Tibial artery (tissue), 4 donors: Measurements from ENCODE around the gene RPS6KA6.
A peak's percentile ranks its signal among the peaks of the same experiment; 100 is the strongest.

Experiments used
- DNase-seq, 2 donors: peaks; one replicate each; pipeline ENCODE4 v3.0.0-alpha.2; 2019
- H3K27ac ChIP-seq, 2 donors: fragments of 200-600 bp; sonication (generic) in 1 of 2; 1 replicate in 1 of 2; 2 replicates in 1 of 2; pipeline ENCODE4 v1.5.1; 2018 to 2019; ENCODE audit warnings: mild to moderate bottlenecking in 1 of 2
- H3K27me3 ChIP-seq, 2 donors: fragments of 200-600 bp; sonication (generic) in 1 of 2; one replicate each; pipeline versions ENCODE4 v1.5.1 to v1.6.0; 2016 to 2019
- H3K36me3 ChIP-seq, 3 donors: fragments of 200-600 bp; sonication (generic) in 2 of 3; one replicate each; pipeline ENCODE4 v1.5.1; 2016 to 2019; ENCODE audit warnings: mild to moderate bottlenecking in 2 of 3
- H3K4me1 ChIP-seq, 4 donors: fragments of 200-600 bp; sonication (generic) in 2 of 4; 1 replicate in 3 of 4; 2 replicates in 1 of 4; pipeline ENCODE4 v1.5.1; 2016 to 2019
- H3K4me3 ChIP-seq, 2 donors: fragments of 200-600 bp; sonication (generic) in 1 of 2; 1 replicate in 1 of 2; 2 replicates in 1 of 2; pipeline ENCODE4 v1.5.1; 2018 to 2019; ENCODE audit warnings: mild to moderate bottlenecking in 2 of 2
- H3K9me3 ChIP-seq, 3 donors: fragments of 200-600 bp; sonication (generic) in 1 of 3; one replicate each; pipeline ENCODE4 v1.5.1; 2016 to 2019
- intact Hi-C: fragments of 100-400 bp; cut with DNase I; formaldehyde crosslinking; loops from one replicate; pipeline ENCODE4 v1.15.0; 2023; ENCODE audit warnings: low total_unique reads
- TF ChIP-seq, protein P1 (sequence below), 2 experiments: fragments of 200-600 bp in 1 of 2; fragments of 450-650 bp in 1 of 2; IDR thresholded peaks; one replicate each; pipeline ENCODE4 v1.5.1; 2017 to 2019; ENCODE audit warnings: antibody characterized with exemption in 2 of 2, mild to moderate bottlenecking in 1 of 2, moderate library complexity in 1 of 2

RPS6KA6 gene

DNA sequence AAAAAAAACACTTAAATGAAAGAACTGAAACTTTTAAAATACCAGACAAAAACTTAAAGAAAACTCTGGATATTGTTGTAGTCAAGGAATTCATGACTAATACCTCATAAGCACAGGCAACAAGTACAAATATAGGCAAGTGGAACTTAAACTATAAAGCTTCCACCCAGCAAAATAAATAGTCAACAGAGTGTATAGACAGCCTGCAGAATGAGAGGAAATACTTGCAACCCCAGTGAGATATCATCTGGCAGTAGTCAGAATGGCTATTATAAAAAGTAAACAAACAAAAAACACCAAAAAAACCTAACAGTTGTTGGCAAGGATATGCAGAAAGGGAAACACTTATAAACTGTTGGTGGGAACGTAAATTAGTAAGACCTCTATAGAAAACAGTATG lies 9.6 kb upstream of the RPS6KA6 start:
- H3K27me3 ChIP-seq = no peaks in the 10 kb centered on the region
- H3K27ac ChIP-seq = no peak overlapping the region
- no peak overlapping the region for H3K4me3 ChIP-seq
- TF ChIP-seq, protein P1, sequence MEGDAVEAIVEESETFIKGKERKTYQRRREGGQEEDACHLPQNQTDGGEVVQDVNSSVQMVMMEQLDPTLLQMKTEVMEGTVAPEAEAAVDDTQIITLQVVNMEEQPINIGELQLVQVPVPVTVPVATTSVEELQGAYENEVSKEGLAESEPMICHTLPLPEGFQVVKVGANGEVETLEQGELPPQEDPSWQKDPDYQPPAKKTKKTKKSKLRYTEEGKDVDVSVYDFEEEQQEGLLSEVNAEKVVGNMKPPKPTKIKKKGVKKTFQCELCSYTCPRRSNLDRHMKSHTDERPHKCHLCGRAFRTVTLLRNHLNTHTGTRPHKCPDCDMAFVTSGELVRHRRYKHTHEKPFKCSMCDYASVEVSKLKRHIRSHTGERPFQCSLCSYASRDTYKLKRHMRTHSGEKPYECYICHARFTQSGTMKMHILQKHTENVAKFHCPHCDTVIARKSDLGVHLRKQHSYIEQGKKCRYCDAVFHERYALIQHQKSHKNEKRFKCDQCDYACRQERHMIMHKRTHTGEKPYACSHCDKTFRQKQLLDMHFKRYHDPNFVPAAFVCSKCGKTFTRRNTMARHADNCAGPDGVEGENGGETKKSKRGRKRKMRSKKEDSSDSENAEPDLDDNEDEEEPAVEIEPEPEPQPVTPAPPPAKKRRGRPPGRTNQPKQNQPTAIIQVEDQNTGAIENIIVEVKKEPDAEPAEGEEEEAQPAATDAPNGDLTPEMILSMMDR (IDR thresholded peaks at IDR 0.05) = no peak
- intact Hi-C loops = no loop called here
- DNase-seq = no peak
- H3K9me3 ChIP-seq = peaks cover 0 to 4% (median 0%) of the 10 kb centered on the region in 3 donors
- H3K4me1 ChIP-seq = no peaks in the 10 kb centered on the region
- H3K36me3 ChIP-seq = no peaks in the 10 kb centered on the region

DNA sequence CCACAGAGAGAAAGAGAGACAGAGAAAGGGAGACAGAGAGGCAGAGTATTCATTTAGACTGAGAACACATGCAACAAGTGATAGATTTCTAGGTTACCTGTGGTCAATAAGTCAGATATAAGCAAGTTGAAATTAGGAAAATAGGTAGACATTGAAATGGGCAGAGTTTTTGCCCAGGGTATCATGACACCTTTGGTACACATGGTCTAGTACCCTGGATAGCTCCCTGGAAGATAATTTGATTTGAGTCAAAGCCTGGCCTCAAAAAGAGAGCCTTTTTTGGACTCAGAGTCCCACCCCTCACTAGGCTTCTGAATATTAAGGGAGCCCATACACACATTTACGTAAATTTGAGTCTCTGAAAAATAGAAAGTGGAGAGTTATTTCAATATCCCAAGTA lies 4.0 kb upstream of the RPS6KA6 start:
- no peaks in the 10 kb centered on the region for H3K4me1 ChIP-seq
- TF ChIP-seq, protein P1 (IDR thresholded peaks at IDR 0.05) = no peak
- no peak overlapping the region for H3K27ac ChIP-seq
- intact Hi-C loops = no loop called here
- H3K27me3 ChIP-seq = no peaks in the 10 kb centered on the region
- no peaks in the 10 kb centered on the region for H3K36me3 ChIP-seq
- no peak for DNase-seq
- H3K9me3 ChIP-seq = no peaks in the 10 kb centered on the region
- no peak overlapping the region for H3K4me3 ChIP-seq

DNA sequence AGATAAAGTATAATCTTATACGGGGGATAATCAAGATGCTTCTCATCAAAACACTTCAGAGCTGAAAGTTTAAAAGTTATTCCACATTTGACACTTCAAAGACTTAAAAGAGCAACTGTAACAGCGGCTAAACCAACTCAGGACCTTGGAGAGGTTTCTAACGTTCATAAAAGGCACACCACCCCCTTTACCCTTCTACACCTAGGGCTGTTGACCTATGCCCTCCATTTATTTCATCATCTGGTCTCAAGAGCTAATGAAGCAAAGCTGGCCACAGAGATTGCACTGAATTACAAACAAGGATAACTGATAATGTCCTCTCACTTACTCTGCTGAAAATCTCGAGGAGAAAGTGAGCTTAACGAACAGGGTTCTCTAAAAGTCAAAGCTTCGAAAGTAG lies 1.1 kb upstream of the RPS6KA6 start:
- no peaks in the 10 kb centered on the region for H3K9me3 ChIP-seq
- intact Hi-C loops = no loop called here
- H3K27ac ChIP-seq = no peak overlapping the region
- H3K4me1 ChIP-seq = no peaks in the 10 kb centered on the region
- DNase-seq = no peak
- TF ChIP-seq, protein P1 (IDR thresholded peaks at IDR 0.05) = no peak
- no peak overlapping the region for H3K4me3 ChIP-seq
- H3K36me3 ChIP-seq = no peaks in the 10 kb centered on the region
- no peaks in the 10 kb centered on the region for H3K27me3 ChIP-seq

DNA sequence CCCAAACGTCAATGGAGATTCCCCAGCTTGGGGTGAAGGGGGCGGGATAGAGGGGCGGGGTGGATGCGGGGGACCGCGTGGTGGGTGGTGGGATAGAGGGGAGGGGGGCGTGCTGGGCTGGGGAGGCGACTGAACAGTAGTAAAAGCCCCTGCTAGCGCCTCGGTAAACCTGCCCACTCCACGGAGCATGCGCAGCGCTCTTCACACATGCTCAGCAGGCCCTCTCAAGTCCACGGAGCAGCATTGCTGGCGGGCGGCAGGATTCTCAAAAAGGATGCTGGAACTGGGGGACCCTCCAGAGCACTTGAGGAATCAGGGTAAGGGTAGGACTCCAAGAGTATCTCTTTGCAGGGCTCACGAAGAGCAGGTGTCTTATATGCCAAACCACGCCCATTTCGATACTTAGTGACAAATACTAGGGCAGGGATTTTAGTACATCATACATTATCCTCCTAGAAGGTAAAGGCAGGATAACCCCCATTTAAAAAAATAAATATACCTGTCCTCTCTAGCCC lies 378 bp upstream of the RPS6KA6 start:
- H3K9me3 ChIP-seq = no peaks in the 10 kb centered on the region
- no peaks in the 10 kb centered on the region for H3K4me1 ChIP-seq
- peak; percentile 37 to 70 for DNase-seq
- TF ChIP-seq, protein P1 (IDR thresholded peaks at IDR 0.05) = no peak
- no peaks in the 10 kb centered on the region for H3K27me3 ChIP-seq
- H3K36me3 ChIP-seq = no peaks in the 10 kb centered on the region
- intact Hi-C loops = no loop called here
- H3K27ac ChIP-seq = peak overlapping the region; percentile 82 to 84
- H3K4me3 ChIP-seq = peak overlapping the region; percentile 74 to 76

DNA sequence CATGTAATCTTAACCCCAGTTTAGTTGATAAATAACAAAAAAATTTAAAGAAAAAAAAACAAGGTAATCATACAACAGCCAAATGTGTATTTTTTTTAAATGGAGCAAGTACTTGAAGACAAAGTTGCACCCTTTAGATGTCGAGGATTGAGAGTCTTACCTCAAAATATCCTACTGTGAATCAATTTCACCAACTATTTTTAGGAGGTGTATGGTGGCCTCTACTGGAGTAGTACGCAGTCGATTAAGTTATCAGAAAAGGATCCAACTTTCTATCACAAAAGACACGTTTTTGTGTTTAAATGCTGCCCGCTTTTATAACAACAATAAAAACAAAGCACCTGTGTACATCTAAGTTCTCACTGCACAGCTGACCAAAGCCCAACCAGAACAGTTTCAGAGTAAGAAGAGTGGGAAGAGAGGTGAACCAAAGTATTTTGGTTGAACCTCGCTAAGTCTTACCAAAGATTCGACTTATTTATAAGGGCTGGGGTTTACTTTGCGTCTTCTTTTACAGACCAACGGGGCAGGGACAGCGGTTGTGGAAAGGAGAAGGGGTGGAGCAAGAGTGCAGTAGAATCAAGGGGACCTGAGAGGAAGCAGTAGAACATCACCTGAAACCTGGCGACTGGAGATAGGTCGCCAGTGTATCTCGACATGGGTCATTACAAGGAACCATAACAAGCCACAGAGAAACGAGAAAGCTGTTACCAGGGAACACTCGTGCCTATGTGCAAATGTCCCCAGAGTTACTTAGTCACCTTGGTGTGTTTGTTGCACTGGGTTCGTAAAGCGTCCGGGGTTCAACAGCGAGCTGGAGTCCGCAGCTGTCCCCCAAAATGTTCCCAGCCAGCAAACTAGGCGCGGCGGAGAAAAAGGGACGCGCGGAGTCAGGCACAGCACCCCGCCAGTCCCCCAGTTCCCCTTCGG lies 1.1 kb downstream of the RPS6KA6 start:
- DNase-seq = no peak
- Histone ChIP-seq H3K4me3 (peak overlapping the region; percentile 74 to 76), H3K36me3 (no peaks in the 10 kb centered on the region), H3K27ac (peak overlapping the region; percentile 82 to 84), H3K9me3 (no peaks in the 10 kb centered on the region), H3K27me3 (no peaks in the 10 kb centered on the region), H3K4me1 (no peaks in the 10 kb centered on the region)
- TF ChIP-seq, protein P1 (IDR thresholded peaks at IDR 0.05) = no peak
- intact Hi-C loops = no loop called here
